Measurements from ENCODE around the gene TMEM120B.
"Not testable (repeated sequence)": the region's sequence is repeated elsewhere in the genome, so short reads cannot be mapped to it uniquely, and the experiment has no call there.

The TMEM120B gene

DNA sequence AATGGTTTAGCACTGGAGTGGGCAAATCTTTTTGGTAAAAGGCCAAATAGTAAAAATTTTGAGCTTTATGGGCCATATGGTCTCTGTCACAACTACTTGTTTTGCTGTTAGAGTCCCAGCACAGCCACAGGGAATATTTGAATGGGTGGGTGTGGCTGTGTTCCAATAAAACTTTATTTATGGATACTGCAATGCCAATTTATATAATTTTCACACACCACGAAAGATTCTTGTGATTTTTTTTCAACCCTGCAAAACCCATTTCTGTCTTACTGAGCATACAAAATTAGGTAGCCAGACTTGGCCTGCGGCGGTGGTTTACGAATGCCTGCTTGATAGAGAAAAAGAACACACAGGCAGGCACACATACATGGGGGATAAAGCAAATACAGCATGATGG lies 28.3 kb downstream of the TMEM120B start:
- Mint-ChIP-seq H3K4me1 (ENCODE audit: low read depth) (peaks cover 33% of the 10 kb centered on the region), H3K4me3 (no peak overlapping the region), H3K9me3 (no peaks in the 10 kb centered on the region), H3K27me3 (no peaks in the 10 kb centered on the region), H3K36me3 (ENCODE audit: low read depth) (peaks cover 8% of the 10 kb centered on the region), H3K27ac (no peak overlapping the region)
- intact Hi-C loops (cut with micrococcal nuclease) = no loop called here

GRCh38 chr12:121741743-121742142 lies 29.2 kb downstream of the TMEM120B start:
- Mint-ChIP-seq H3K36me3 (ENCODE audit: low read depth) (peaks cover 8% of the 10 kb centered on the region), H3K9me3 (no peaks in the 10 kb centered on the region), H3K27ac (peak overlapping the region; percentile 63), H3K4me3 (peak overlapping the region; percentile 56), H3K27me3 (no peaks in the 10 kb centered on the region), H3K4me1 (ENCODE audit: low read depth) (peaks cover 28% of the 10 kb centered on the region)
- intact Hi-C loops (cut with micrococcal nuclease) = no loop called here

- H3K4me3 Mint-ChIP-seq; H3K27me3 Mint-ChIP-seq; H3K9me3 Mint-ChIP-seq; H3K27ac Mint-ChIP-seq; intact Hi-C loops (cut with micrococcal nuclease): not testable (repeated sequence)
- Mint-ChIP-seq H3K4me1 (ENCODE audit: low read depth) (peaks cover 30% of the 10 kb centered on the region), H3K36me3 (ENCODE audit: low read depth) (peaks cover 13% of the 10 kb centered on the region)
Measured at GRCh38 chr12:121745545-121745944, 33.0 kb downstream of the TMEM120B start.

- Mint-ChIP-seq H3K27ac (no peak overlapping the region), H3K9me3 (no peaks in the 10 kb centered on the region), H3K36me3 (ENCODE audit: low read depth) (peaks cover 22% of the 10 kb centered on the region), H3K4me1 (ENCODE audit: low read depth) (peaks cover 23% of the 10 kb centered on the region), H3K4me3 (no peak overlapping the region), H3K27me3 (no peaks in the 10 kb centered on the region)
- intact Hi-C loops (cut with micrococcal nuclease) = no loop called here
Measured at GRCh38 chr12:121748218-121748570, 35.6 kb downstream of the TMEM120B start.

GRCh38 chr12:121748571-121749265 lies 36.2 kb downstream of the TMEM120B start:
- no peaks in the 10 kb centered on the region for H3K9me3 Mint-ChIP-seq
- no peak overlapping the region for H3K4me3 Mint-ChIP-seq
- H3K27ac Mint-ChIP-seq = no peak overlapping the region
- H3K4me1 Mint-ChIP-seq (ENCODE audit: low read depth) = peaks cover 19% of the 10 kb centered on the region
- intact Hi-C loops (cut with micrococcal nuclease) = no loop called here
- H3K36me3 Mint-ChIP-seq (ENCODE audit: low read depth) = peaks cover 22% of the 10 kb centered on the region
- no peaks in the 10 kb centered on the region for H3K27me3 Mint-ChIP-seq

DNA sequence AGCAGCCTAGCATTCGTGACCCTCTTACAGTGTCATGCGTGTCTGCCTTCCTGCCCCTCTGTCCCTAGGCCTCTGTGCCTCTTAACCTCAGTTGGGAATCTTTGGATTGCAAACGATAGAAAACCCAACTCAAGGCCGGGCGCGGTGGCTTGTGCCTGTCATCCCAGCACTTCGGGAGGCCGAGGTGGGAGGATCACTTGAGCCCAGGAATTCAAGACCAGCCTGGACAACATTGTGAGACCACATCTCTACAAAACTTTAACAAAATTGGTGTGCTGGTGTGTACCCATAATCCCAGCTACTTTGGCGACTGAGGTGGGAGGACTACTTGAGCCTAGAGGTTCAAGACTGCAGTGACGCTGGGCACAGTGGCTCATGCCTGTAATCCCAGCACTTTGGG lies 36.7 kb downstream of the TMEM120B start:
- Mint-ChIP-seq H3K4me3 (no peak overlapping the region), H3K27ac (no peak overlapping the region), H3K9me3 (no peaks in the 10 kb centered on the region), H3K27me3 (no peaks in the 10 kb centered on the region), H3K4me1 (ENCODE audit: low read depth) (peaks cover 15% of the 10 kb centered on the region), H3K36me3 (ENCODE audit: low read depth) (peaks cover 18% of the 10 kb centered on the region)
- intact Hi-C loops (cut with micrococcal nuclease) = no loop called here

- intact Hi-C loops (cut with micrococcal nuclease) = no loop called here
- Mint-ChIP-seq H3K4me3 (no peak overlapping the region), H3K27ac (no peak overlapping the region), H3K9me3 (no peaks in the 10 kb centered on the region), H3K4me1 (ENCODE audit: low read depth) (peaks cover 15% of the 10 kb centered on the region), H3K27me3 (no peaks in the 10 kb centered on the region), H3K36me3 (ENCODE audit: low read depth) (peaks cover 14% of the 10 kb centered on the region)
Measured at GRCh38 chr12:121750507-121750955, 38.0 kb downstream of the TMEM120B start.

GRCh38 chr12:121751034-121751433 lies 38.5 kb downstream of the TMEM120B start:
- intact Hi-C loops (cut with micrococcal nuclease) = no loop called here
- Mint-ChIP-seq H3K9me3 (no peaks in the 10 kb centered on the region), H3K4me1 (ENCODE audit: low read depth) (peaks cover 15% of the 10 kb centered on the region), H3K27me3 (no peaks in the 10 kb centered on the region), H3K27ac (no peak overlapping the region), H3K36me3 (ENCODE audit: low read depth) (peaks cover 14% of the 10 kb centered on the region), H3K4me3 (no peak overlapping the region)

GRCh38 chr12:121751749-121752351 lies 39.3 kb downstream of the TMEM120B start:
- Mint-ChIP-seq H3K36me3 (ENCODE audit: low read depth) (peaks cover 14% of the 10 kb centered on the region), H3K27me3 (no peaks in the 10 kb centered on the region), H3K9me3 (no peaks in the 10 kb centered on the region), H3K4me1 (ENCODE audit: low read depth) (peaks cover 15% of the 10 kb centered on the region), H3K27ac (no peak overlapping the region), H3K4me3 (no peak overlapping the region)
- intact Hi-C loops (cut with micrococcal nuclease) = no loop called here

DNA sequence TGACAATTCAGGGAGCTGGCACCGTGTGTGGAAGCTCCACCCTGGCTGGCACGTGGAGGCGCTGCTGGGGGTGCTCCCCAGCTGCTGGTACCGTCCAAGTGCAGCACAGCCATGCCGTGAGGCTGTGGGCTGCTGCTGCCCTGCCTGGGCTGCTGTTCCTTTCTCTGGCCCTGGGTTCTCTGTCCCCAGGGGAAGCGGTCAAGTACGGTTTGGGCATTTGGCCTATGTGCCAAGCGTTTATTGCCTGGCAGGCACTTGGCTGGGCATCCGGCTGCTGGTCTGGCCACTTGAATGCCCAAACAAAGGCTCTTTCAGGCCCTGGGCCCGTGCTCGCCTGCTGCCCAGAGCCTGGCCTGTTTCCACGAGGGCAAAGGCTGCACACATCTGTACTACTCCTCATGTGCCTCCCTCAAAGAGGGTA lies 41.3 kb downstream of the TMEM120B start:
- no peak overlapping the region for H3K27ac Mint-ChIP-seq
- no peaks in the 10 kb centered on the region for H3K9me3 Mint-ChIP-seq
- H3K4me1 Mint-ChIP-seq (ENCODE audit: low read depth) = peaks cover 7% of the 10 kb centered on the region
- H3K4me3 Mint-ChIP-seq = no peak overlapping the region
- intact Hi-C loops (cut with micrococcal nuclease) = no loop called here
- H3K27me3 Mint-ChIP-seq = no peaks in the 10 kb centered on the region
- peaks cover 14% of the 10 kb centered on the region for H3K36me3 Mint-ChIP-seq (ENCODE audit: low read depth)

DNA sequence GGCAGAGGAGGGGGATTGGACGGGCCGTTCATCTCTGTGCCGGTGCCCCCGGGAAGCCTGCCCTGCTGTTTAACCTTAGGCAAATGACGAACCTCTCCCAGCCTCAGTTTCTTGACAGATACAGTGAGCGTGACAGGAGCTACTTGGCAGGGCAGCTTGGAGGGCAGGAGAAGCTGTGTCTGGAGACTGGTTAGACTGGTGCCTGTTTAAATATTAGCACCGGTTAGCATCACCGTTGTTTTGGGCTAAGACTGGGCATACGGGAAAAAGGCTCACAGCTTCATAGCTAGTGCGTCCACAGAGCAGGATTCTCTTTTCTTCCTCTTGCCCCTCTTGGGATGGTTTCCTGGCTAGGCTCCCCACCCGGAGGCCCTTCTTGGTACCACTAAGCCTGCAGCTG lies 42.3 kb downstream of the TMEM120B start:
- no peak overlapping the region for H3K27ac Mint-ChIP-seq
- H3K9me3 Mint-ChIP-seq = no peaks in the 10 kb centered on the region
- intact Hi-C loops (cut with micrococcal nuclease) = no loop called here
- peaks cover 14% of the 10 kb centered on the region for H3K36me3 Mint-ChIP-seq (ENCODE audit: low read depth)
- no peaks in the 10 kb centered on the region for H3K27me3 Mint-ChIP-seq
- no peak overlapping the region for H3K4me3 Mint-ChIP-seq
- H3K4me1 Mint-ChIP-seq (ENCODE audit: low read depth) = peaks cover 5% of the 10 kb centered on the region

DNA sequence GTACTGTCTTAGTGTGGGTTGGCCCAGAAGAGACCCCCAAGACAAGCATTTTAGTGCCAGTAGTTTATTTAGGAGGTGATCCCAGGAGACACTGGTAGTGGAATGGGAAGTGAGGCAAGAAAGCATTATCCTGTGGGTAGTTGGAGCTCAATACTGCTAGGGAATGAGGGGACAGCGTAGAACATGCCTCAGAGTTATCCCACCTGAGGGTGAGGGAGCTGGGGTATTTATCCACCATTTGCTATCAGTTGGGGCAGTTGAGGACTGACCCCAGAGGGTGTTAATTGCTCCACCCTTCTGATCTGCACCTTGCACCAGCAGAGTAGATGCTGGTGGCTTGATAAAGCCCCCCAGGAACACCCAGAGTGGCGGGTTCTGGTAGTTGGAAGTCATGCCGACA lies 43.0 kb downstream of the TMEM120B start:
- Mint-ChIP-seq H3K27ac (no peak overlapping the region), H3K27me3 (no peaks in the 10 kb centered on the region), H3K9me3 (no peaks in the 10 kb centered on the region), H3K4me1 (ENCODE audit: low read depth) (peaks cover 5% of the 10 kb centered on the region), H3K36me3 (ENCODE audit: low read depth) (peaks cover 9% of the 10 kb centered on the region), H3K4me3 (no peak overlapping the region)
- intact Hi-C loops (cut with micrococcal nuclease) = no loop called here

GRCh38 chr12:121758536-121758935 lies 46.0 kb downstream of the TMEM120B start:
- H3K36me3 Mint-ChIP-seq (ENCODE audit: low read depth); H3K9me3 Mint-ChIP-seq; H3K4me3 Mint-ChIP-seq; H3K27me3 Mint-ChIP-seq; H3K4me1 Mint-ChIP-seq (ENCODE audit: low read depth); intact Hi-C loops (cut with micrococcal nuclease); H3K27ac Mint-ChIP-seq: not testable (repeated sequence)

DNA sequence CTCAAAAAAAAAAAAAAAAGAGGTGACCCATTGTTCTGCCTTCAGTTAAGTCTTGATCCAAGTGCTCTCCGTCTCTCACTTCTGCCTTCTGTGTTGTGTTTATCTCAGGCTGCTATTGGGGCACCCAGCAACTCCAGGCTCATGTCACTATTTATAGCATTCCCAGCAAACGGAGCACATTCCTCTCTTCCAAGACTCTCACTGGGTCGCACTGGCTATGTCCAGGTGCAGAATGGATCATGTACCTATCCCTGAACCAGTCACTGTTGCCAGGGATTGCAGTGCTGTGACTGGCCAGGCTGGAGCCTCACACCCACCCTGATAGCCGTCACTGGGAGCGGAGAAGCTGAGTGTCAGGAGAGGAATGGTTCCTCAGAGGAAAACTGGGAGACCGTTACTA lies 49.7 kb downstream of the TMEM120B start:
- Mint-ChIP-seq H3K9me3 (no peaks in the 10 kb centered on the region), H3K27me3 (no peaks in the 10 kb centered on the region), H3K4me3 (no peak overlapping the region), H3K36me3 (ENCODE audit: low read depth) (no peaks in the 10 kb centered on the region), H3K4me1 (ENCODE audit: low read depth) (no peaks in the 10 kb centered on the region), H3K27ac (no peak overlapping the region)
- intact Hi-C loops (cut with micrococcal nuclease) = no loop called here

- Mint-ChIP-seq H3K27ac (no peak overlapping the region), H3K36me3 (ENCODE audit: low read depth) (no peaks in the 10 kb centered on the region), H3K4me3 (no peak overlapping the region), H3K4me1 (ENCODE audit: low read depth) (peaks cover 3% of the 10 kb centered on the region), H3K9me3 (no peaks in the 10 kb centered on the region), H3K27me3 (no peaks in the 10 kb centered on the region)
- intact Hi-C loops (cut with micrococcal nuclease) = no loop called here
Measured at GRCh38 chr12:121764808-121765207, 52.3 kb downstream of the TMEM120B start.
